Measurements from ENCODE around the gene COL4A1.
"Not testable (repeated sequence)": the region's sequence is repeated elsewhere in the genome, so short reads cannot be mapped to it uniquely, and the experiment has no call there.

The COL4A1 gene

DNA sequence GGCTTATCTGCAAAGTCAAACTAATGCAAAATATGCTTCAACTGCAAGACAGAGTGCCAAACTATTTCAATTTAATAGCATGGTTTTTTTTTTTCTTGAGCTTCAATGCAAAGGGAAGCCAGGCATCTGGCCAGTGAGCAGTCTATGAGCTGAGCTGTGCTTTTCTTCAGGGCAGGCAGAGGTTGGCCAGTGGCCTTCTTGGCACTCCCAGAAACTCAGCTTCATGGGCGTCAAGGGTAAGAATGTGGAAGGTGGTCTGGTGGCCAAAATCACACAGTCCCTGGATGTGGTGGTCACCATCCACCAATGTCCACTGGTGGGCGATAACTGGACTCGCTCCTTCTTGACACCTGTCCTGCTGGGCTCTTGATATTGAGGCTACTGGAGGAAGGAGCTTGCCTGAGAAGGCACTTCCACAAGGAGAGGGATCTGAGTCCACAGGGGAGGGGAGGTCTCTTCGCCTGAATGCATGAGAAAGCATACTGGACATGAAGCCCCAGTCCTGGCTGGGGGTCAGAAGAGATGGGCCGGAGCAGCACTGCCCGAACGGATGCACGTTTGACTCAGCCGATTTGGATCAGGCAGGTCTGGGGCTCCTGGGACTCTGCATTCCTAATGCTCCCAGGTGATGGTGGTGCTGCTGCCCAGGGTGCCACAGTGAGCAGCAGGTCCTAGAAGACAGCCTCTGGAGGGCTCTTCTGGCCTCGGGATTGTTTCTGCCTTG, 17.2 kb upstream of the COL4A1 start:
- no peak for DNase-seq (ENCODE audit: low read depth in 2 of 2)

DNA sequence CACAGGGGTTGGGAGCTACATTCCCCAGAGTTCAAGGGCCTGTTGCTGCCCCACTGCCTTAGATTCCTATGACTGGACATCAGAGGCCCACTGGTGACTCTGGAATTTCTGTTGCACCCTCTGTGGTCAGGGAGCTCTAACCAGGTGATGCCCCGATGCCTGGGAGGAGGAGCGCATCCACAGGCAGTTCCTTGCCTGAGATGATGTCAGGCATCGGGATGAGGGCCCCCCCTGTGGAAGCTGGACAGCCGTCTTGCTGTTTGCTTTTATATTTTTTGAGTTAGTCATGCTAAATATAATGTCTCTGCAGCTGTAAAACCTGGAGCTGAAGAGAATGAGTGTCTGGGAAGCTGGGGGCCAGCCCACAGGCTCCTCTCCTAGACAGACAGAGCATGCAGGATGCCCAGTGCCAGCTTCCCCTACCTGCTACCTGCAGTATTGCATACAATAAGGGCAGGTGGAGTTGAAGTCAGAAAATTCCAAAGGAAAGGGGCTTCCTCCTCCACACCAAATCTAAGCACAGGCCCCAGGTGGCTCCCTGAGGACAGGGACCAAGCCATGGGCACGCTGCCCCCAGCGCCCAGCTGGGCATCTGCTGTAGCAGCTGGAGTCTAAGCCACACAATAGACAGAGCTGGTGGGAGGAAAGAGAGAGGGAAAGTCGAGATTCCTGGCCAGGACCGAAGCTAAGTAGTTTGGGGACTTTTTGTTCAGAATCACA, 16.4 kb upstream of the COL4A1 start:
- DNase-seq (ENCODE audit: low read depth in 2 of 2), result no peak

DNA sequence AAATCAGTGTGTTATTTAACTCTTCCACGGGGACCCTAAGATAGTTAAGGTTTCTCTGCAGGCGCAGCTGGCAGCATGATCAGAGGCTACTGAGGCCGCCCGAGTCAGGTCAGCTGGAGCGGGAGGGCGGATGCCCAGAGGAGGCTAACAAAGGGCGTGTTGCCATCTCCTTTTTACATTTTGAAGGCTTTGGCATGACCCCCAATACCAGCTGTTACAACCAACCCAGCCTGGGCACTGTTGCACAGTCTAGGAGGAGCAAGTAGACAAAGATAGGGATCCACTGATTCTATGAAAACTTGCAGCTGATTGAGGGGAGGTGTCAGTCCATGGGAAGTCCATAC, 15.8 kb upstream of the COL4A1 start:
- DNase-seq (ENCODE audit: low read depth in 2 of 2), result no peak

DNA sequence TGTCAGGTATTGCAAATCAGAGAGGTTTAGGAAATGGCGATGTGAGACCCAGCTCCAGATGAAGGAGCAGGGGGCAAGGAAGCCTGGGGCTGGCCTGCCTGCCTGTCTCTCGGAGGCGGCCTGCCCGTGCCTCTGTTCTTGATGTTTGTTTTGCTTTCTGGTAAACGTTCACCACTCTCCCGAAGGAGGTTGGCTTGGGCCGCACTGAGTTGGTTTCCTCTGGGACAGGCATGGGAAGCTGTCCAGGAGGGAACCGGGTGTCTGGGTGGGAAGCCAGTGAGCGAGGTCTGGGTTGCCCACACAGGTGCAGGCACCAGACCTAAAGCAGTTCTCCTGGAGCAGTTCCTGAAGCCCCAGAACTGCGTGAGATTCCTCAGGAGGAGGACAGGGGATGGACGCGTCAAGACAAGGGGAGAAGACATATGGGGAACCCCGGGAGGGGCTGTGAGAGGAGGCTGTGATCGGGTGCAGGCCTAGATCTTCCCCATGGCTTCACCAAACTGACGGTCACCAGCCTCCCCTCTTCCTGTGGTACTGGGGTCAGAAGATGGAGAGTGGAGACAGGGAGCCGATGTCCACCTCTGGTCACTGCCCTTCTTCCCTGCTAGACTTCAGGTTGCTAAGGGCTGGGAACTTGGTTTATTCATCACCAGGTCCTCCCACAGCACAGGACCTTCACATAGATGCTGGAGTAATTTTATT, 15.3 kb upstream of the COL4A1 start:
- no peak for DNase-seq (ENCODE audit: low read depth in 2 of 2)

GRCh38 chr13:110321573-110321972, 14.6 kb upstream of the COL4A1 start:
- not testable (repeated sequence) for DNase-seq (ENCODE audit: low read depth in 2 of 2)

- no peak for DNase-seq (ENCODE audit: low read depth in 2 of 2)
These were observed 13.7 kb upstream of the COL4A1 start for GRCh38 chr13:110320645-110321044.

- DNase-seq (ENCODE audit: low read depth in 2 of 2), result no peak
These were observed 13.0 kb upstream of the COL4A1 start for GRCh38 chr13:110319774-110320509.

- no peak for DNase-seq (ENCODE audit: low read depth in 2 of 2)
These were observed 12.4 kb upstream of the COL4A1 start for GRCh38 chr13:110319397-110319773.

GRCh38 chr13:110318920-110319319, 12.0 kb upstream of the COL4A1 start:
- no peak for DNase-seq (ENCODE audit: low read depth in 2 of 2)

- DNase-seq (ENCODE audit: low read depth in 2 of 2), result no peak
These were observed 10.7 kb upstream of the COL4A1 start for GRCh38 chr13:110317496-110318195.

GRCh38 chr13:110317093-110317492, 10.1 kb upstream of the COL4A1 start:
- no peak for DNase-seq (ENCODE audit: low read depth in 2 of 2)

- DNase-seq (ENCODE audit: low read depth in 2 of 2), result no peak
These were observed 9.2 kb upstream of the COL4A1 start for GRCh38 chr13:110316196-110316595.

GRCh38 chr13:110314516-110315245, 7.7 kb upstream of the COL4A1 start:
- no peak for DNase-seq (ENCODE audit: low read depth in 2 of 2)

DNA sequence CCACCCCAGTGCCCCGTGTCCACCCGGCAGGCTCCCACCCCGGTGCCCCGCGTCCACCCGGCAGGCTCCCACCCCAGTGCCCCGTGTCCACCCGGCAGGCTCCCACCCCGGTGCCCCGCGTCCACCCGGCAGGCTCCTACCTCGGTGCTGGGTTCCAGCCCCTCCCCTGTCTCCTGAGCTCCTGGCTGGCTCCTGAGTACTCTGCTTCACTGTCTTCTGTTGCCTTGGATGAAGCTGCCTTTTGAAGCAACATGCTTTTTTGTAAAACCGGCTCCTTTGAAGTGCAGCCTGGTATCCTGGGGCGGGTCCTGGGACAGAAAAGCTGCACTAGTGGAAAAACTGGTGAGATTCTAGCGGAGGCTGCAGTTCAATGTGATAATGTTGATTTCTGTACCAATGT, 6.8 kb upstream of the COL4A1 start:
- not testable (repeated sequence) for DNase-seq (ENCODE audit: low read depth in 2 of 2)

DNA sequence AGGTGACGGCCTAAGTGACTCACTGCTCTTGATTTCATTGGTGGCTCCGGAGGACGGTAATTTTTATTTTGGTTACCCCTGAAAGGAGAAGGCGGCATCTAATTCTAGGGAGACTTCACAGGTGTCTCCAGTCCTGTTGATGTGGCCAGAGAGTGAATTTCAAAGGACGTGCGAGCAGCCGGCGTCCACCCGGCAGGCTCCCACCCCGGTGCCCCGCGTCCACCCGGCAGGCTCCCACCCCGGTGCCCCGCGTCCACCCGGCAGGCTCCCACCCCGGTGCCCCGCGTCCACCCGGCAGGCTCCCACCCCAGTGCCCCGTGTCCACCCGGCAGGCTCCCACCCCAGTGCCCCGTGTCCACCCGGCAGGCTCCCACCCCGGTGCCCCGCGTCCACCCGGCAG, 6.3 kb upstream of the COL4A1 start:
- not testable (repeated sequence) for DNase-seq (ENCODE audit: low read depth in 2 of 2)

- DNase-seq (ENCODE audit: low read depth in 2 of 2), result no peak
These were observed 5.5 kb upstream of the COL4A1 start for GRCh38 chr13:110312339-110313031.

DNA sequence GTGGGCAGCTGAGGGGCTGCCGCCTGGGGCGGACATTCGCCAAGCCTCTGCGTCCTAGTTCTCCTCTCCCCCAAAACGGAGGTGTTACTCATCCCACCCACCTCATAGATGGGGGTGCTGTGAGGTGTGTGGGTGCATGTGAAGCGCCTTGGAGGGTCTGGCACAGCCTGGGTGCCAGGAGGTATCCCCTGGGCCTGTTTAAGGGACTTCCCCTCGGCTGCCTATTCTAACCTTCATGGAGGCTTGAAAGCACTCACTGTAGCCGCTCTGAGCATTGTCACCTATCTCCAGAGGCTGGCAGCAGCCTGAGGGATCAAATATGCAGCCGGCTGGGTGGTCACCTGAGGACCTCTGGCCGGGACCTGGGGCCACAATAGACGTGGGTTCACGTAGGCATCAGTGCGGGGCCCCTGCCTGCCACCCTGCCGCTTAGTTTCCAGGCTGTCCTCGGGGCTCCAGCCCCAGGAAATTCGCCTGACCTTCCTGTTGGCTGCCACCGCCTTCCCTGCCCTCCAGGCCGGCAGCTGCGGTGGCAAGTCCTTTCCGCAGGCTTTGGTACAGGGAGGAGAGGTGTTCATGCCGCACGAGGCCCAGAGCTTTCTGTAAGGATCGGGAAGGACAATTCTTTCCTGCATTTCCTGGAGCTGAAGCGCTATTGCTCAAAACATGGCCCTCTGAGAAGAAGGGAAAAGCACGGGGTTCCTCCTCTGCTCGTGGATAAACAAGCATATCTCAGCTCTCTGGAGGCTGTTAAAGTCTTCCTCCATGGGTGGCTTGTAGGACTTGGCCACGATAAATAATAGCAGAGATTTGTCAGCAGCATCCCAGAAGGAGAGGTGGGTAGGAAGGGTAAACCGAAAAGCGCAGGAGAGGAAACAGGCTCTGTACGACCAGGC, 4.7 kb upstream of the COL4A1 start:
- no peak for DNase-seq (ENCODE audit: low read depth in 2 of 2)

DNA sequence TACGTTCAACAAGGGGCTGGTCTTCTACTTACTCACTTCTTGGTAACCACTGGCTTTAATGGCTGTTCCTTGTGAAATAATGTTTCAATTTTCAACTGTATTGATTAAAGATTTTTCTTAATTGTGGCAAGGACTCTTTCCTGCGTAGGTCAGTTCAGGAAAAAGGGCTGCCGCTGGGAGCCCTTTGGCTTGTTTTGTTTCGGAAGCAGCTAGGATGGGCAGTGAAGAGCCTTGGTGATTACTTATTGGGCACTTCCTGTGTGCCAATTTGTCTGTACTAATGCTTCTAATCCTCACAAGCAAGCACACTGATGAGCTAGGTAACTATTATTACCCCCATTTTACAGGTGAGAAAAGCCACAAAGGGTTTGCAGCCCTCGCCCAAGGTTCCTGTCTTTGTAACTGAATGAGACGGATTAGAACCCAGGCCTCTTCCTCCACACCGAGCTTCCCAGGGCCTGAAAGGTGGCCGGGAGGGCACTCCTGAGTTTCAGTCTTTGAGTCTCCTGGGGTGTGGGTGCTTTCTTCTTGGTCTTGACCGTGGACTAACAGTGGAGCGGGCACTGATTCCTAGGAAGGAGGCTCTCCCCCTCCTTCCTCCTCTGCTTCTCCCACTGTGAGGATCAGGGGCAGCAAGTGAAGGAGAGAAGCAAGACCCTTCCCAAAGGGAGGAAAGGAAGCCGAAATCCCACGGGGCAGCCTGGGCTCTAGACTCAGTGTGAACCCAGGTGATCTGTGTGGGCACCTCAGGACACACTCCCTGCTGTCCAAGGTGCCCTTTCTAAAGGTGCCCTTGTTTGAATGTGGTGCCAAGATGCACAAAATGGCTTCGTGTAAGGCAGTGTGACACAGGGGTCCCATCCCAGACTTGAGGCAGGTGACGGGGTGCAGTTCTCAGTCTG, 3.8 kb upstream of the COL4A1 start:
- no peak for DNase-seq (ENCODE audit: low read depth in 2 of 2)

Measured in stimulated activated CD8-positive, alpha-beta memory T cell treated with anti-CD3 and anti-CD28 coated beads, Interleukin-15, amount 100 ng/mL, for 4 hours (primary cell).